ENCODE measurements around the gene SERPINB12. TPM values are rescaled to one million over a fixed set of nuclear protein-coding genes. Genes with fewer than 3 reads are reported as not detected.

Gene SERPINB12
- total and polyA plus RNA-seq, 2 of the 4 experiments (the other 2 are of a cell fraction) = not detected

DNA sequence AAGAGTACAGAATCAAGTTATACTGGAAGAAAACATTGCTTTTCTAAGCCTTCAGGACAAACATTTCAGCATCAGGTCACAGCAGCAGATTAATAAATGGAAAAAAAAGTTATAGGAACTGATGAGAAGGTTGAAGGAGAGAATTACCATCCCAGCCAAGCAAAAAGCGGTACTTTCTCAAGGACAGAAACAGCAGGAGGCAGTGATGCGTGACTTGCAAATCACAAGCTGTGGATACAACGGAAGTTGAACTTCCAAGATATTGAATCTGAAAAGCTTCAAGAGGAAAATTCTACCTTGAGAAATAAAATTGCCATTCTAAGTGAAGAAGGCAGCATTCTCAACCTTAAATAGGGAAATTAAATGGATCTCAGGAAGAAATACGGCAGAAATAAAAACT, 18.5 kb upstream of the SERPINB12 start:
- POLR2A ChIA-PET (ENCODE audit: unreplicated experiment) = no interaction called here

More for the DNA sequence above, 18.5 kb upstream of the SERPINB12 start:
- in situ Hi-C loops (cut with MboI; ENCODE audit: low sequenced_read_pairs) (loop anchor here (10.0 kb wide), 1 partner anchor 221 kb away; no protein-coding TSS in a partner anchor), dilution Hi-C loops (cut with HindIII; ENCODE audit: low sequenced_read_pairs, unreplicated experiment) (no loop called here), intact Hi-C loops (cut with micrococcal nuclease) (no loop called here)
- Histone ChIP-seq H2AK9ac (replicated peaks; ENCODE audit: low read depth, low read length, poor library complexity) (no peak overlapping the region), H2BK20ac (ENCODE audit: low read depth, low read length) (no peak overlapping the region), H2AK5ac (ENCODE audit: low read depth, low read length) (no peak overlapping the region), H4K91ac (ENCODE audit: insufficient read depth, low read depth, low read length) (no peak overlapping the region), H3K36me3 (ENCODE audit: control insufficient read depth, insufficient read depth, low read length) (no peaks in the 10 kb centered on the region), H3K9ac (ENCODE audit: low read depth, low read length) (no peak overlapping the region), H4K8ac (ENCODE audit: low read depth in 2 of 2, low read length in 2 of 2) (no peak overlapping the region), H3K27ac (ENCODE audit: insufficient read depth, low read length) (no peak overlapping the region), H3K9me3 (ENCODE audit: control insufficient read depth, insufficient read depth, low read length) (no peaks in the 10 kb centered on the region), H3K79me1 (ENCODE audit: low read depth in 1 of 2, low read length in 2 of 2) (no peaks in the 10 kb centered on the region), H3K14ac (replicated peaks; ENCODE audit: low read depth, low read length) (no peak overlapping the region), H2BK15ac (ENCODE audit: low read depth, low read length) (no peak overlapping the region), H3K27me3 (ENCODE audit: control insufficient read depth, insufficient read depth, low read length) (peaks cover 13% of the 10 kb centered on the region; the same call in 1 of the 2 replicates), H3K4me1 (ENCODE audit: control insufficient read depth, insufficient read depth, low read length) (no peaks in the 10 kb centered on the region), H3K4me3 (ENCODE audit: insufficient read depth, low read depth, low read length) (no peak overlapping the region), H2BK120ac (ENCODE audit: low read depth, low read length) (no peak overlapping the region), H4K20me1 (ENCODE audit: insufficient read depth, low read length) (no peaks in the 10 kb centered on the region), H3K4ac (ENCODE audit: low read depth, low read length) (no peak overlapping the region), H3K56ac (ENCODE audit: extremely low read depth, insufficient read depth, low read length) (no peak overlapping the region), H3K23ac (ENCODE audit: low read depth, low read length) (no peak overlapping the region), H3K9me1 (ENCODE audit: insufficient read depth, low read length) (no peaks in the 10 kb centered on the region), H4K5ac (ENCODE audit: low read depth, low read length) (no peak overlapping the region), H2AFZ (replicated peaks; ENCODE audit: low read length, poor library complexity) (no peak overlapping the region), H2BK5ac (ENCODE audit: low read depth, low read length, poor library complexity, severe bottlenecking) (no peak overlapping the region), H3K4me2 (ENCODE audit: low read depth, low read length) (no peak overlapping the region), H3K18ac (ENCODE audit: low read depth, low read length) (no peak overlapping the region)
- CTCF ChIA-PET = interaction anchor here (0.6 kb wide), 1 partner anchor 54 kb away, joined by 3 read pairs; no protein-coding TSS in a partner anchor
- no CpG with 5 or more reads among the region's 4 CpGs for WGBS, 2 experiments (ENCODE audit: extremely low coverage in 2 of 2, insufficient read length in 1 of 2)
- no peak for TF ChIP-seq RAD21 (IDR thresholded peaks at IDR 0.05; ENCODE audit: low read length)
- 0 out of 2 replicates have a peak, but pooled peaks have one; percentile 4 for TF ChIP-seq SMC3 (IDR thresholded peaks at IDR 0.05; ENCODE audit: low read depth, low read length)
- no peak for TF ChIP-seq CHD1 (IDR thresholded peaks at IDR 0.05; ENCODE audit: low read depth, low read length)
- no peak for TF ChIP-seq MXI1 (IDR thresholded peaks at IDR 0.05; ENCODE audit: borderline replicate concordance, low read depth, low read length)
- TF ChIP-seq RCOR1 (IDR thresholded peaks at IDR 0.05; ENCODE audit: insufficient replicate concordance, low read length) = no peak
- ATAC-seq (ENCODE audit: low read depth) (no peak), DNase-seq (peak; percentile 10)
- no TSS peak for BruUV-seq (replicated peaks)

Data from IMR-90 (cell line).